Measurements from ENCODE around the gene TCF4.

The TCF4 gene

DNA sequence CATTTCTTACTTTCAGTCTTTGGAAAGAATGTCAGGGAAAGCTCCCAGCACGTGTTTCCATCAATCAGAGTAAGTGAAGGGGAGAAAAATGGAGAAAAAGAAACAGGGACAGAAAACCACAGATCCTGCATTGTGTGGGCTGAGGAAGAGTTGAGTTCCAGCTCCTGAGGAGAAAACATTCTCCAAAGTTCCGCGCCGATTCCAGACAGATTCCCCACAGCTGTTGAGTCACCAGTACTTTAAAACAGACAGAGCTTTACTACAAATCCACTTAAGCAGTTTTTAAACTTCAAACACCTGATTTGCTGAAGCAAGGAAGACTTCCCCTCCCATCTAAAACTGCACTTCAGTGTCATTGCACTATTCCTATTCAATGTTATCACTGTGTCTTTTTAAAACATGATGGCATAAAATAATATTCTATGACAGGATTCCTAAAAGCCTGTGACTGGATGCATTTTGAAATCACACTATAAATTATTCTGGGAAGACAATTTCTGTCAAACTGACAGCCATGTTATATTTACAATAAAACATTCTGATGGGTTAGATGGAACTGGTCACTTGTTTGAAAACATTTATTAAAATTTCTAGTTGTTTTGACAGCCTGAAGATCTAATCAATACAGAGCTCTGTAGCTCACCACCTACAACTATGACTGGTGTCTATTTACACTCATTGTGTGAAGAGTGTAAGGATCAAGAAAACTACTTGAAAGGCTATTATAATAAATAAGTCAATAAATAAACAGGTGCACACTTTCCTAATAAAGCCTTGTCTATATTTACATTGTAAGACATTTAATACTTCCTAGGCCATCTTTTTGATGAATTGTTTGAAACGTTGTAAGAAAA lies 40.9 kb downstream of the TCF4 start:
- DNase-seq, result peak in 8 of 56 donors; percentile 4 to 23 (median 10)

GRCh38 chr18:55544014-55544413 lies 44.0 kb downstream of the TCF4 start:
- no peak for DNase-seq

- DNase-seq, result no peak
These were observed 44.8 kb downstream of the TCF4 start for GRCh38 chr18:55543130-55543704.

- no peak for DNase-seq
These were observed 46.4 kb downstream of the TCF4 start for GRCh38 chr18:55541571-55541970.

DNA sequence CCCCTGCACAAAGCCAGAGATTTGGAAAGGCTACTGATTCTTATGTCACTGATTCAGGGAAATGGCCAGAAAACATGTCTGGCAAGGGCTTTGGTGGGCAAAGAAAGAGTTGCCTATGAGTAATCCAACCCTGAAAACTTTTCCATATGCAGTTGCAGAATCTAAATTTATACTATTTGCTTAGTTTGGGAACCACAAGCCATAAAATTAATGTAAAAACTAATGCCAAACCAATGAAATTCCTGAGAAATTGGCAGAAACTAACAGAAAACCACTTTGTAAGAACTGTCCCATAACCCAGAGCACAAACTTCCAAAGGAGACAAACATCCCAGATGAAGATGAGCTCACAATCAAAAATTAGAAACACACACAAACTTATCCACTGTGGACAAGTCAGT lies 48.8 kb downstream of the TCF4 start:
- no peak for DNase-seq

DNA sequence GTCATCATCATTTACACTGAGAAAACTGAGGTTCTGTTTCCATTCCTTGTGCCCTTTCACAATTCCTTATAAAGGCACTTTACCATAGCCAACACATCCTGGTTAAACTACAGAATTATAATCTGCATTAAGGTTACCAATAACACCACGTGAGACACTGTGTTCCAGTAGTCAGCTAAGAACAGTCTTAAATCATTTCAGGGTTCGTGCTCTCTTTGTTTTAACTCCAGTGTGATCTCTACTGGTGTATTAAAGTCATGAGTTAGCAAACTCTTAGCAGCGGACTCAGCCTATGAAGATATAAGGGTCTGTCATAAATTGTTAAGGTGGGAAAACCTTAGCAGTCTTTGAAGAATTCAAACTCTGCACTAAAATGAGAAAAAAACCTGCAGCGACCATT lies 53.0 kb downstream of the TCF4 start:
- no peak for DNase-seq

- DNase-seq, result no peak
These were observed 53.4 kb downstream of the TCF4 start for GRCh38 chr18:55534547-55534946.

GRCh38 chr18:55530166-55530565 lies 57.8 kb downstream of the TCF4 start:
- no peak for DNase-seq

- DNase-seq, result no peak
These were observed 58.4 kb downstream of the TCF4 start for GRCh38 chr18:55529581-55529980.

GRCh38 chr18:55525845-55526244 lies 62.1 kb downstream of the TCF4 start:
- DNase-seq, result no peak

- no peak for DNase-seq
These were observed 63.5 kb downstream of the TCF4 start for GRCh38 chr18:55524353-55525073.

- DNase-seq, result no peak
These were observed 65.0 kb downstream of the TCF4 start for GRCh38 chr18:55523001-55523400.

DNA sequence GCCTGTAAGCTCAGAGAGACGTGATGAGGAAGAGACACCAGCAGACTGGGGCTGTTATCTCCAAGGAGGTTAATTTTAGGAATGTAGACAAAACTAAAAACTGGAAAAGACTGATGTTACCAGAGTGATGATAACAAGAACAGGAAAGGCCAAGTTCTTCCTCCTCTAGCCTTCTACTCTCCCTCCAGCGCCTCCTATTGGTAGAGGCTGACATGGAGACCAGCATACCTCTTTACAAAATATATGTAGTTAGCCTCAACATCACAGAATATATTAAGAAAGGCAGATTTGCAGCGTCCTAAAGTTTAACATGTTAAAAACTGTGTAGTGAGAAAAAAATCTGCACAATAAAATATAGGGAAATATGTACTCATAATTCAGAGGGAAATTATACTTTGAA lies 66.0 kb downstream of the TCF4 start:
- DNase-seq, result peak in 16 of 56 donors; percentile 5 to 53 (median 16)

DNA sequence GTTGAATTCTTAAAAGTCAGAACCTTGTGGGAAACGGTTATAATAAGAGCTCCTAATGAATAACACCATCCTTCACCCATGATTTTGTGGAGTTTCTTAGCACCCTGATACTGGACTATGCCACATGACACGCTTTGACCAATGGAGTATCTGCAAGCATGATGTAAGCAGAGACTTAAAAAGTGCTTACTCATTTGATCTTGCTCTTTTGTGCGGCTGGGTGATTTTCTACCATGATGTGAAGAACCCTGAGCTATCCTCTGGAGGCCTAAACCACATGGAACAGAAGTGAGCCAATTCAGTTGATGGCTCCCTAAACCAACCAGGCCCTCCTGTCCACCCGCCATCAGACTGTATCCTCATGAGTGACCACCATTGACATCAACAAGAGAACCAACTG lies 70.9 kb downstream of the TCF4 start:
- DNase-seq, result no peak

- DNase-seq, result no peak
These were observed 71.9 kb downstream of the TCF4 start for GRCh38 chr18:55515941-55516710.

- DNase-seq, result peak in 1 of 56 donors; percentile 1
These were observed 72.8 kb downstream of the TCF4 start for GRCh38 chr18:55515214-55515613.

GRCh38 chr18:55513161-55513560 lies 74.8 kb downstream of the TCF4 start:
- DNase-seq, result no peak

DNA sequence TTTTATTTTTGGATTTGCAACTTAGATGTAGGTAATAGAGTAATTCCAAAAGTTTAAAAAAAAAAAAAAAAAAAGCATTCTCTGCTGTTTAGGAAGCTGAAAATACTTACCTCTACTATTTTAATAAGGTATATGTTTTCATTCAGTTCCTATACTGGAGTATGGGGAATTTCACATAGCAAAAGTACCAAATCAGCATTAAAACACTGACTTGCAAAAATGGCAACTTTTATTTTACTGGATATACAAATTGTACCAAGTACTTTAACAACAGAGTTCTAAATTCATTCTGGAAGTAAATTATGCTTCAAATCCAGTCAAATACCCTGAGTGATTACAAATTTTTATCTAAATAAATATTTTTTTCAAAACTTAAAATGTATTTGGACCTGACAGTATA lies 76.7 kb downstream of the TCF4 start:
- DNase-seq, result no peak

DNA sequence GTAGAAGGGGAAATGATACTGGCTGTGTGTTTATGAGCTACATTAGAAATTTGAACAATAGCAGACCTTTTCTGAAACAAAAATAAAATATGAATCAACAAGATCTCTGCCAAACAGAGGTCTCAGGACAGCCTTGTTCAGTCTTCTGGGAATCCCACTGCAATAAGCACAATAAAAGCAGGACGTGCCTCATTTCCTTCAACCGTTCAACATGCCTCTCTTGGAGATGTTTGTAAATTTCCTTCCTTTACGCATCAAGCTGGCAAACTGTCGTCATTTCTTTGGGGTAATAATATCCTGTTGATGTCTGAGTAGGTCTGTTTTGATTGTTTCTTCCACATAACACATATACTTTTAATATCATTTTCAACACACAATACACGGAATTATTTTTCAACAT lies 77.2 kb downstream of the TCF4 start:
- no peak for DNase-seq

DNA sequence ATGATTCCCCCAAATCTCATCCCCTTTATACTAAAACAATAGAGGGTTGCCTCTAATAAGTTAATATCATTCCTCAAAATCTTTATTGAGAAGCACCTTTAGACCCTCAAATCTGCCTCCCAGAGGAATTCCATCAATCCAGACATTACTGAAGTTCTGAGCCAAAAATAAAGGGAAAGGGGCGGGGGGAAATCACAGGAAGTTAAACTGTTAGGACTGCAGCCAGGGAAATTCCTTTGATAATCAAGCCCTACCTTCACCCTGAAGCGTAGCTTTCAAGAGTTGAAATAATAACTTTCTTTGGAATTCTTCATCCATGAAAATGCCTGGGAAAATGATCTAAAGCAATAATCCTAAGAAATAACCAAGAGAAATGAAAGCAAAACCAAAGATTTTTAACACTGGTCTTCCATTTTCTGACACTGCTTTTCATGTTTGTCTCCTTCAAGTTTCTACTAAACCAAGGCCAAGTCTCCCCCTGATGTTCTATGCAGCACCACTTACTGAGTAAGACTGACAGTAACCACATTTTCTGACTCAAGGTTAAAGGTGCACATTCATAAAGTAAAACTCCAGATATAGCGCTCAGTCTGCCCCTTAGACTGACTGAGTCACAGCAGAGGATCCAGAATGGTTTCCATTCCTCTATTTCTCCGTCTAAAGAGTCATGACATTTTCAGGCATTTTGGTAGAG lies 78.2 kb downstream of the TCF4 start:
- DNase-seq, result no peak

GRCh38 chr18:55508651-55509050 lies 79.3 kb downstream of the TCF4 start:
- DNase-seq, result no peak
